Uterus (tissue), 4 donors: Measurements from ENCODE around the gene TRMT44. TPM values are rescaled to one million over a fixed set of nuclear protein-coding genes. Genes with fewer than 3 reads are reported as not detected.

ENCODE experiments used
- DNase-seq, 2 donors: peaks; one replicate each; pipeline ENCODE4 v3.0.0-alpha.2; 2019 to 2020
- H3K27ac ChIP-seq, 2 donors: fragments of 200-600 bp; sonication (generic); 1 replicate in 1 of 2; 2 replicates in 1 of 2; pipeline ENCODE4 v1.5.1; 2016 to 2018
- H3K27me3 ChIP-seq, 2 donors: fragments of 200-600 bp; sonication (generic); one replicate each; pipeline ENCODE4 v1.5.1; 2018 to 2019; ENCODE audit warnings: control low read depth in 1 of 2
- H3K36me3 ChIP-seq, 2 donors: fragments of 200-600 bp; sonication (generic); one replicate each; pipeline ENCODE4 v1.5.1; 2019; ENCODE audit warnings: control low read depth in 1 of 2
- H3K4me1 ChIP-seq, 2 donors: fragments of 200-600 bp; sonication (generic); one replicate each; pipeline ENCODE4 v1.5.1; 2018 to 2019; ENCODE audit warnings: control low read depth in 1 of 2
- H3K4me3 ChIP-seq, 2 donors: fragments of 200-600 bp; sonication (generic); 1 replicate in 1 of 2; 2 replicates in 1 of 2; pipeline ENCODE4 v1.5.1; 2018 to 2019; ENCODE audit warnings: mild to moderate bottlenecking in 1 of 2
- H3K9me3 ChIP-seq, 2 donors: fragments of 200-600 bp; sonication (generic); one replicate each; pipeline ENCODE4 v1.5.1; 2019; ENCODE audit warnings: control low read depth in 1 of 2
- POLR2A ChIP-seq, 2 donors: fragments of 450-650 bp; IDR thresholded peaks; one replicate each; pipeline ENCODE4 v1.6.1; 2016; ENCODE audit warnings: antibody characterized with exemption in 2 of 2, mild to moderate bottlenecking in 1 of 2, moderate library complexity in 1 of 2
- intact Hi-C: fragments of 100-400 bp; cut with DNase I; formaldehyde crosslinking; loops from one replicate; pipeline ENCODE4 v1.15.1; 2023; ENCODE audit warnings: low total_unique reads
- total RNA-seq, 4 donors: library from RNA; depleted of rRNA in 3 of 4; stranded (reverse); fragments of >200 nt in 3 of 4; gene quantifications; one replicate each; pipeline versions ENCODE4 v1.1.0 to v1.2.4, GENCODE V29; 2014 to 2023
- TF ChIP-seq, protein P1 (sequence below), 4 experiments: fragments of 200-600 bp in 2 of 4; fragments of 450-650 bp in 2 of 4; sonication (generic) in 2 of 4; IDR thresholded peaks; one replicate each; pipeline ENCODE4 v1.5.1; 2016 to 2019; ENCODE audit warnings: antibody characterized with exemption in 4 of 4, mild to moderate bottlenecking in 2 of 4, moderate library complexity in 1 of 4
- donor health status: DM: yes; HTN: yes; CAD: no.

Gene TRMT44, protein sequence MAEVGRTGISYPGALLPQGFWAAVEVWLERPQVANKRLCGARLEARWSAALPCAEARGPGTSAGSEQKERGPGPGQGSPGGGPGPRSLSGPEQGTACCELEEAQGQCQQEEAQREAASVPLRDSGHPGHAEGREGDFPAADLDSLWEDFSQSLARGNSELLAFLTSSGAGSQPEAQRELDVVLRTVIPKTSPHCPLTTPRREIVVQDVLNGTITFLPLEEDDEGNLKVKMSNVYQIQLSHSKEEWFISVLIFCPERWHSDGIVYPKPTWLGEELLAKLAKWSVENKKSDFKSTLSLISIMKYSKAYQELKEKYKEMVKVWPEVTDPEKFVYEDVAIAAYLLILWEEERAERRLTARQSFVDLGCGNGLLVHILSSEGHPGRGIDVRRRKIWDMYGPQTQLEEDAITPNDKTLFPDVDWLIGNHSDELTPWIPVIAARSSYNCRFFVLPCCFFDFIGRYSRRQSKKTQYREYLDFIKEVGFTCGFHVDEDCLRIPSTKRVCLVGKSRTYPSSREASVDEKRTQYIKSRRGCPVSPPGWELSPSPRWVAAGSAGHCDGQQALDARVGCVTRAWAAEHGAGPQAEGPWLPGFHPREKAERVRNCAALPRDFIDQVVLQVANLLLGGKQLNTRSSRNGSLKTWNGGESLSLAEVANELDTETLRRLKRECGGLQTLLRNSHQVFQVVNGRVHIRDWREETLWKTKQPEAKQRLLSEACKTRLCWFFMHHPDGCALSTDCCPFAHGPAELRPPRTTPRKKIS
- 10 to 100 TPM in 3 of 4 donors, 1 to 10 TPM in 1; 3.3 to 38.8 (median 32.3) TPM for total RNA-seq

DNA sequence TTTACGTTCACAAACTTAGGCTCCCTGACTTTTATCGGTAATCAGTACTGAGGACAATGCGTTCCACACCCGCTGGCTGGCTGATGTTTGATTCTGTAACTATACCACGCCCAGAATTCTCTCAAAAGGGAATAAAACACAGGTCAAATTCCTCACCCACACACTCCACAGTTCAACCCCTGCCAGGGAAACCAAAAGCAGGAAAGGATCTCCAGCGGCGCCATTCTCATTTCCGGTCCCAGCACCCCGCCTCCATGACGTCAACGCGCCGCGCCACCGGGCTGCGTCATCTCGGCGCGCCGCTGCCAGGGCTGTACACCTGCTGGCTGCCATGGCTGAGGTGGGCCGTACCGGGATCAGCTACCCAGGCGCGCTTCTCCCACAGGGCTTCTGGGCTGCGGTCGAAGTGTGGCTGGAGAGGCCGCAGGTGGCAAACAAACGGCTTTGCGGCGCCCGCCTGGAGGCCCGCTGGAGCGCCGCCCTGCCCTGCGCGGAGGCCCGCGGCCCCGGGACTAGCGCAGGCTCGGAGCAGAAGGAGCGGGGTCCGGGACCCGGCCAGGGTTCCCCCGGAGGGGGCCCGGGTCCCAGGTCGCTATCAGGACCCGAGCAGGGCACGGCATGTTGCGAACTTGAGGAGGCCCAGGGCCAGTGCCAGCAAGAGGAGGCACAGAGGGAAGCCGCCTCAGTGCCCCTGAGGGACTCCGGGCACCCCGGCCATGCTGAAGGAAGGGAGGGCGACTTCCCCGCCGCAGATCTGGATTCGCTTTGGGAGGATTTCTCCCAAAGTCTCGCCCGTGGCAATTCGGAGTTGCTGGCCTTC lies at the start of gene TRMT44, which contains the start of gene ACOX3:
Gene TRMT44 (plus strand): TSS at position 286 of the 820 bp plus-strand sequence. CDS start 46 bp downstream, at position 332.
Gene ACOX3 (minus strand): TSS at position 232 of the 820 bp plus-strand sequence. CDS start 24,202 bp downstream, outside the sequence.
- Histone ChIP-seq H3K9me3 (no peaks in the 10 kb centered on the region), H3K27me3 (no peaks in the 10 kb centered on the region), H3K36me3 (no peaks in the 10 kb centered on the region), H3K27ac (peak within 1 kb of the TSS; percentile 93 to 94), H3K4me3 (peak within 1 kb of the TSS; percentile 64 to 91), H3K4me1 (peaks cover 0 to 14% of the 10 kb centered on the region in 2 donors)
- peak; percentile 88 to 94 for DNase-seq
- TF ChIP-seq, protein P1, sequence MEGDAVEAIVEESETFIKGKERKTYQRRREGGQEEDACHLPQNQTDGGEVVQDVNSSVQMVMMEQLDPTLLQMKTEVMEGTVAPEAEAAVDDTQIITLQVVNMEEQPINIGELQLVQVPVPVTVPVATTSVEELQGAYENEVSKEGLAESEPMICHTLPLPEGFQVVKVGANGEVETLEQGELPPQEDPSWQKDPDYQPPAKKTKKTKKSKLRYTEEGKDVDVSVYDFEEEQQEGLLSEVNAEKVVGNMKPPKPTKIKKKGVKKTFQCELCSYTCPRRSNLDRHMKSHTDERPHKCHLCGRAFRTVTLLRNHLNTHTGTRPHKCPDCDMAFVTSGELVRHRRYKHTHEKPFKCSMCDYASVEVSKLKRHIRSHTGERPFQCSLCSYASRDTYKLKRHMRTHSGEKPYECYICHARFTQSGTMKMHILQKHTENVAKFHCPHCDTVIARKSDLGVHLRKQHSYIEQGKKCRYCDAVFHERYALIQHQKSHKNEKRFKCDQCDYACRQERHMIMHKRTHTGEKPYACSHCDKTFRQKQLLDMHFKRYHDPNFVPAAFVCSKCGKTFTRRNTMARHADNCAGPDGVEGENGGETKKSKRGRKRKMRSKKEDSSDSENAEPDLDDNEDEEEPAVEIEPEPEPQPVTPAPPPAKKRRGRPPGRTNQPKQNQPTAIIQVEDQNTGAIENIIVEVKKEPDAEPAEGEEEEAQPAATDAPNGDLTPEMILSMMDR (IDR thresholded peaks at IDR 0.05) = peak in 2 of 4 experiments; percentile 25 to 34
- peak; percentile 37 to 68 for TF ChIP-seq POLR2A (IDR thresholded peaks at IDR 0.05)
- intact Hi-C loops = no loop called here

DNA sequence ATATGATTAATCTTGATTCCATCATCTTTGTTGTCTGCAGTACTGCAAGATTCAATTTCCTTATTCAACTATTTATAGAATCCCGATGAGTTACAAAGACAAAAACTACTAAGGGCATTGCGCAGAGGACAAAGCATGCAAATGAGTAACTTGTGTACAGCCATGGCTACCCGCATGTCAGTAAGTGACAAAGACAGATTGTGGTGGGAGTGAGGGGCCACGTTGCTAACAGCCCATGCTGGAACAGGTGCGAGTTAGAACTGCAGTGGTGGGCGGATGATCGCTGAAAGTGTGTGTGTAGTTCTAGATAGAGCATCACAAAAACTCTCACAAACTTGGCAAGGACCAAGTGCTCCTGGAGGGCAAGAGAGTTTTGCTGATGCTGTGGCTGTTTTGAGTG lies 49.5 kb upstream of the TRMT44 start:
- Histone ChIP-seq H3K4me3 (no peak overlapping the region), H3K36me3 (no peaks in the 10 kb centered on the region), H3K27me3 (no peaks in the 10 kb centered on the region), H3K4me1 (peaks cover 12 to 14% of the 10 kb centered on the region in 2 donors), H3K9me3 (no peaks in the 10 kb centered on the region), H3K27ac (peak overlapping the region in 1 of 2 donors; percentile 91)
- intact Hi-C loops = no loop called here
- DNase-seq = no peak
- TF ChIP-seq, protein P1 (IDR thresholded peaks at IDR 0.05) = no peak
- TF ChIP-seq POLR2A (IDR thresholded peaks at IDR 0.05) = no peak

DNA sequence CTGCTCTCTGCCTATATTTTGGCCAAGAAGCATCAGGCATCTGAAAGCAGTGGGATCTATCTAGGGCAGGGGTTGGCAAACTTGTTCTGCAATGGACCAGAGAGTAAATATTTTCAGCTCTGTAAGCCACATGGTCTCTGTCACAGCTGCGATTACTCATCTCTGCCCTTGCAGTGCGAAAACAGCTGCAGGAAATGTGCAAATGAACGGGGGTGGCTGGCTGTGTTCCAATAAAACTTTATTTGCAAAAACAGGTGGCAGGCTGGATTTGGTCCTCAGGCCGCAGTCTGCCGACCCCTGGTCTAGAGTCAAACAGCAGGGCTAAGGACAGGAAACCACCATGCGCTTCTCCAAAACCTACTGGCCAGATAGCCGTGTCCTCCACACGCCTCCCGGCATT lies 48.6 kb upstream of the TRMT44 start:
- Histone ChIP-seq H3K4me1 (peaks cover 12 to 14% of the 10 kb centered on the region in 2 donors), H3K4me3 (no peak overlapping the region), H3K9me3 (no peaks in the 10 kb centered on the region), H3K27ac (peak overlapping the region; percentile 77 to 91), H3K36me3 (no peaks in the 10 kb centered on the region), H3K27me3 (no peaks in the 10 kb centered on the region)
- intact Hi-C loops = no loop called here
- TF ChIP-seq POLR2A (IDR thresholded peaks at IDR 0.05) = no peak
- TF ChIP-seq, protein P1 (IDR thresholded peaks at IDR 0.05) = no peak
- DNase-seq = peak; percentile 61 to 80

DNA sequence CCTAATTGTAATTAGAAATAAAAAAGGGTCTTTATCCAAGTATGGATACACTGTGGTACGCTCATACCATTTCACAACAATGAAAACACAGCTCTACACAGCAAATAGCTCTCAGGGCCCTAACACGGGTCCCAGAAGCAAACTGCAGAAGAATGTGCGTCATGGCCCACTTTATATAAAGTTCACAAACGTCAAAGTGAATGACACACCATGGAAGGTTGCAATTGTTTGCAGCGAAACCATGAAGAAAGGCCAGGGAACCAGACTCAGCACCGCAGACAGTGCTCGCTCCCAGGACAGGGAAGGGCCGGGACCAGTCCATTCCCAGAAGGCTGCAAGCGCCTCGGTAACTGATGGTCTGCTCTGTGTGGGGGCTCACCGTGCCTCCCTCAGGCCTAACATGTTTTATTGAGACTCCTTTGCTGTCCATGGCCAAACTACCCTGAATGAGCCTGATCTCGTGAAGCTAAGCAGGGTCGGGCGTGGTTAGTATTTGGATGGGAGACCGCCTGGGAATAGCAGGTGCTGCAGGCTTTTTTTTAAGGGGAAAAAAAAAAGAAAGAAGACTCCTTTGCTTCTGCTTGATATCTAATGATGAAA lies 47.9 kb upstream of the TRMT44 start:
- H3K4me3 ChIP-seq = no peak overlapping the region
- H3K36me3 ChIP-seq = no peaks in the 10 kb centered on the region
- no peak for TF ChIP-seq POLR2A (IDR thresholded peaks at IDR 0.05)
- TF ChIP-seq, protein P1 (IDR thresholded peaks at IDR 0.05) = no peak
- intact Hi-C loops = no loop called here
- peaks cover 12 to 14% of the 10 kb centered on the region in 2 donors for H3K4me1 ChIP-seq
- no peaks in the 10 kb centered on the region for H3K27me3 ChIP-seq
- H3K27ac ChIP-seq = peak overlapping the region; percentile 77 to 91
- no peak for DNase-seq
- H3K9me3 ChIP-seq = no peaks in the 10 kb centered on the region
